ENCODE results near the gene ARHGAP19.

ARHGAP19 gene

GRCh38 chr10:97292097-97292861 lies at the start of gene ARHGAP19:
ARHGAP19 (minus strand) TSS chr10:97292637; CDS start chr10:97292627, 10 bp downstream.
- no peak for FAIRE-seq

GRCh38 chr10:97341416-97341815 lies 49.0 kb upstream of the ARHGAP19 start:
- no peak for DNase-seq (ENCODE audit: insufficient read length, low spot score)
- no peak for FAIRE-seq
- TF ChIP-seq CTCF (IDR thresholded peaks at IDR 0.05; ENCODE audit: insufficient read depth, missing control alignments), result no peak

More at GRCh38 chr10:97292097-97292861, at the start of gene ARHGAP19:
- DNase-seq (ENCODE audit: insufficient read length, low spot score), result peak; percentile 61
- TF ChIP-seq CTCF (IDR thresholded peaks at IDR 0.05; ENCODE audit: insufficient read depth, missing control alignments), result no peak

- no peak for FAIRE-seq
- TF ChIP-seq CTCF (IDR thresholded peaks at IDR 0.05; ENCODE audit: insufficient read depth, missing control alignments), result no peak
- DNase-seq (ENCODE audit: insufficient read length, low spot score), result no peak
These were observed 45.6 kb upstream of the ARHGAP19 start for GRCh38 chr10:97338041-97338440.

- TF ChIP-seq CTCF (IDR thresholded peaks at IDR 0.05; ENCODE audit: insufficient read depth, missing control alignments), result no peak
- peak; percentile 46 for FAIRE-seq
These were observed 44.8 kb upstream of the ARHGAP19 start for GRCh38 chr10:97336942-97337831.

GRCh38 chr10:97336446-97336845 lies 44.0 kb upstream of the ARHGAP19 start:
- TF ChIP-seq CTCF (IDR thresholded peaks at IDR 0.05; ENCODE audit: insufficient read depth, missing control alignments), result no peak
- DNase-seq (ENCODE audit: insufficient read length, low spot score), result no peak
- no peak for FAIRE-seq

More at GRCh38 chr10:97336942-97337831, 44.8 kb upstream of the ARHGAP19 start:
- DNase-seq (ENCODE audit: insufficient read length, low spot score), result no peak

- peak; percentile 16 for FAIRE-seq
- no peak for TF ChIP-seq CTCF (IDR thresholded peaks at IDR 0.05; ENCODE audit: insufficient read depth, missing control alignments)
- no peak for DNase-seq (ENCODE audit: insufficient read length, low spot score)
These were observed 43.6 kb upstream of the ARHGAP19 start for GRCh38 chr10:97336006-97336405.
